Fibroblast of mammary gland (primary cell): ENCODE results near the gene DOCK4.
A peak's percentile ranks its signal among the peaks of the same experiment; 100 is the strongest.

Experiments used
- DNase-seq: peaks from one replicate; pipeline ENCODE4 v3.0.0-alpha.2; 2010; ENCODE audit warnings: low read depth
- H3K4me3 ChIP-seq: 2 replicates; pipeline ENCODE4 v1.5.1; 2011; ENCODE audit warnings: low read depth, mild to moderate bottlenecking, low read length, moderate library complexity; ENCODE audit not compliant: control insufficient read depth
- CTCF ChIP-seq: conservative IDR thresholded peaks from 2 replicates; pipeline ENCODE4 v1.5.1; 2011; ENCODE audit warnings: low read depth, low read length, inconsistent platforms; ENCODE audit not compliant: control insufficient read depth, insufficient read depth

Gene DOCK4

GRCh38 chr7:111747718-111748117 lies 458.5 kb downstream of the DOCK4 start:
- DNase-seq, result no peak
- no peak for TF ChIP-seq CTCF
- no peak overlapping the region for H3K4me3 ChIP-seq

GRCh38 chr7:111746950-111747349 lies 459.2 kb downstream of the DOCK4 start:
- no peak for DNase-seq
- no peak for TF ChIP-seq CTCF

GRCh38 chr7:111744501-111745155 lies 461.6 kb downstream of the DOCK4 start:
- TF ChIP-seq CTCF, result no peak
- DNase-seq, result peak; percentile 73
- H3K4me3 ChIP-seq, result no peak overlapping the region

More at GRCh38 chr7:111746950-111747349, 459.2 kb downstream of the DOCK4 start:
- H3K4me3 ChIP-seq, result no peak overlapping the region

- TF ChIP-seq CTCF, result no peak
- no peak for DNase-seq
- H3K4me3 ChIP-seq, result no peak overlapping the region
These were observed 462.9 kb downstream of the DOCK4 start for GRCh38 chr7:111743244-111743847.

GRCh38 chr7:111741811-111742240 lies 464.4 kb downstream of the DOCK4 start:
- no peak overlapping the region for H3K4me3 ChIP-seq
- peak; percentile 71 for TF ChIP-seq CTCF
- DNase-seq, result peak; percentile 75

GRCh38 chr7:111740942-111741341 lies 465.3 kb downstream of the DOCK4 start:
- no peak for TF ChIP-seq CTCF
- DNase-seq, result no peak
- no peak overlapping the region for H3K4me3 ChIP-seq
